Measurements from ENCODE around the gene SLPI.

Gene SLPI

DNA sequence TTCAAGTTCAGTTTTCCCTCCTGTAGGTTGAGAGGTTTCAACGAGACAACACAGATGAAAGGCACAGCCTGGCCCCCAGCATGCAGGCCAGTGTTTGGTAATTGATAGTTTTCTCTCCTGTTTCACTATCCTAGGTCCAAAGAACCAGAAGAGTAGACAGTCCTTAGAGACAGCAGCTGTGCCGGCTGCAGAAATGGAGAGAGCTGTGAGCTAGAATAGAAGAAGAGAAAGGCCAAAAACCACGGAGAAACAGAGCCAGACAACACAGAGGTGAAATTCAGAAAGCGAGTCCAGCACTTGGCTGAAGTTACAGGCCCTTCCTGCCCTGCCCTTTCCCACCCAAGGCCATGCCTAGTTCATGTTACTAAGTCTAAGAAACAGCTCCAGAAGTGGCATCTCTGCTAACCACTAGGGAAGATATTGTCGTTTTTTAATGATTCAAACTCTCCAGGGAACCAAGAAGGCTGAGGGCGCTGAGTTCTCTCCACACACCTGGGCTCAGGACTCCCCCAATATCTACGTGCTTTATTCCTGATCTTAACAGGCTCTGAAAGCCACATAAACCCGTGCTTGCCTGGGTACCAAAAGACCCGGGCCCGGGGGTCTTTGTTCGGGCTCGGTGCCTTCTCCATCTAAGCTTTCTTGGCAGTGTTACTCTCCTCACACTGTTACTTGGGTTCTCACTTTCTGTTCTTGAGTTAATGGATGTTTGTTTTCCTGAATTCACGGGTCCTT lies 35.7 kb upstream of the SLPI start:
- TF ChIP-seq, protein P1, sequence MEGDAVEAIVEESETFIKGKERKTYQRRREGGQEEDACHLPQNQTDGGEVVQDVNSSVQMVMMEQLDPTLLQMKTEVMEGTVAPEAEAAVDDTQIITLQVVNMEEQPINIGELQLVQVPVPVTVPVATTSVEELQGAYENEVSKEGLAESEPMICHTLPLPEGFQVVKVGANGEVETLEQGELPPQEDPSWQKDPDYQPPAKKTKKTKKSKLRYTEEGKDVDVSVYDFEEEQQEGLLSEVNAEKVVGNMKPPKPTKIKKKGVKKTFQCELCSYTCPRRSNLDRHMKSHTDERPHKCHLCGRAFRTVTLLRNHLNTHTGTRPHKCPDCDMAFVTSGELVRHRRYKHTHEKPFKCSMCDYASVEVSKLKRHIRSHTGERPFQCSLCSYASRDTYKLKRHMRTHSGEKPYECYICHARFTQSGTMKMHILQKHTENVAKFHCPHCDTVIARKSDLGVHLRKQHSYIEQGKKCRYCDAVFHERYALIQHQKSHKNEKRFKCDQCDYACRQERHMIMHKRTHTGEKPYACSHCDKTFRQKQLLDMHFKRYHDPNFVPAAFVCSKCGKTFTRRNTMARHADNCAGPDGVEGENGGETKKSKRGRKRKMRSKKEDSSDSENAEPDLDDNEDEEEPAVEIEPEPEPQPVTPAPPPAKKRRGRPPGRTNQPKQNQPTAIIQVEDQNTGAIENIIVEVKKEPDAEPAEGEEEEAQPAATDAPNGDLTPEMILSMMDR (IDR thresholded peaks at IDR 0.05; ENCODE audit: insufficient read depth, low read depth, low read length, missing control alignments) = no peak
- no peak overlapping the region for H3K4me3 ChIP-seq (ENCODE audit: low read depth, low read length)
- DNase-seq (ENCODE audit: low read depth) = no peak

DNA sequence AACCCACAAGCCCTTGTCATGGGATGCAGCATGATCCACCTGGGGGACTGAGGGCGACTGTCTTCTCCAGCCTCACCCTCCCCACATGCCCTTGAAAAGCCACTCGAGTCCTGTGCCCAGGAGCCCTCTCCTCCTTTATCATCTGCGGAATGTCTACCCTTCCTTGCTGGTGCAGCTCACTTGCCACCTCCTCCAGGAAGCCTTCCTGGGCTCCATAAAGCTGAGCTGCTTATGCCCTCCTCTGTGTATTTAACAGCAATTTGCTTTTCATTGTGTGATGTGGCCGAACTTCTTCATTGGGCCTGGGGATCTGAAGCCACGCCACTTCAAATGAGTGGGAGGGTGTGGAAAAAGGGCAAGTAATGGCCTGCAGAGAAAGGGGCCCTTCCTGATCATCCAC lies 34.5 kb upstream of the SLPI start:
- no peak for DNase-seq (ENCODE audit: low read depth)
- TF ChIP-seq, protein P1 (IDR thresholded peaks at IDR 0.05; ENCODE audit: insufficient read depth, low read depth, low read length, missing control alignments) = no peak
- no peak overlapping the region for H3K4me3 ChIP-seq (ENCODE audit: low read depth, low read length)

- TF ChIP-seq, protein P1 (IDR thresholded peaks at IDR 0.05; ENCODE audit: insufficient read depth, low read depth, low read length, missing control alignments) = no peak
- DNase-seq (ENCODE audit: low read depth) = no peak
- H3K4me3 ChIP-seq (ENCODE audit: low read depth, low read length) = no peak overlapping the region
Measured at GRCh38 chr20:45288376-45288775, 34.0 kb upstream of the SLPI start.

DNA sequence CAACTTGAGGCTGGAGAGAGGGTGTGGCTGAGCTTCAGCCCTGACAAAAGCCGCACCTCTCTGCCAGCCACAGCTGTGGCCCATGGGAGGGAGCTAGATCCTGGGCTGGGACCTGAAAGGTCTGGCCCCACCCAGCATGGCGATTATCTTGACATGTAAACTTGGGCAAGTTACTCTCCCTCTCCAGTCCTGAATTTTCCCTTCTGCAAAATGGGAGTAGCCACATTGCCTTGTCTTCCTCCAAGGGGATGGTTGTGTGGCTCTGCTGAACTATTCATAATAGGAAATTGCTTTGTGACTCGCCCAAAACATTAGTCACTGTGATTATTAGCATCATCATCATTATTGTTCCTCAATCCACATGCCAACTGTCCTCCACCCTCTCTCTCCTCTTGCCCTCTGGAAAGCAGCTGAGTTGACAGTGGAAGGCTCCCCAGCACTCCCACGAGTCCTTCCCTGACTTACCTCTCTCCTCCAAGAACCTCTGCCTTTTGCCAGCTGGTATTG lies 29.2 kb upstream of the SLPI start:
- TF ChIP-seq, protein P1 (IDR thresholded peaks at IDR 0.05; ENCODE audit: insufficient read depth, low read depth, low read length, missing control alignments) = no peak
- no peak overlapping the region for H3K4me3 ChIP-seq (ENCODE audit: low read depth, low read length)
- no peak for DNase-seq (ENCODE audit: low read depth)

- H3K4me3 ChIP-seq (ENCODE audit: low read depth, low read length) = no peak overlapping the region
- TF ChIP-seq, protein P1 (IDR thresholded peaks at IDR 0.05; ENCODE audit: insufficient read depth, low read depth, low read length, missing control alignments) = no peak
- no peak for DNase-seq (ENCODE audit: low read depth)
Measured at GRCh38 chr20:45282700-45283550, 28.6 kb upstream of the SLPI start.

DNA sequence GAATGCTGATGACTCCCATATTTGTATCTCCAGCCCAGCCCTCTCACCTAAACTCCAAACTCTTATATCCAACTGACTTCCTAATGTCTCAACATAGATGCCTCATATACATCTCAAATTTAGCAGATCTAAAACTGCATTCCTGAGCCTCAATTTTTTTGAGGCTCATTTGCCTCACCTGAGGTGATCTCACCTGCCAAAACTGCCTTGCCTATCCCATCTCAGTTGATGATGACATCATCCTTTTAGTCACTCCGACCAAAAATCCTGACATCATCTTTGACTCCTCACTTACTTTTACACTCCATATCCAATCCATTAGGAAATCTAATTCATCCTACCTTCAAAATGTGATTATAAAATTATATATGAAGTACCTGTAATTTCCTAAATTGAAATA lies 25.6 kb upstream of the SLPI start:
- H3K4me3 ChIP-seq (ENCODE audit: low read depth, low read length) = no peak overlapping the region
- no peak for DNase-seq (ENCODE audit: low read depth)
- TF ChIP-seq, protein P1 (IDR thresholded peaks at IDR 0.05; ENCODE audit: insufficient read depth, low read depth, low read length, missing control alignments) = no peak

Data from GM12865 (cell line).